Neuronal stem cell (in vitro differentiated cells): Measurements from ENCODE around the gene SCAMP5. TPM values are rescaled to one million over a fixed set of nuclear protein-coding genes. Genes with fewer than 3 reads are reported as not detected.
A peak's percentile ranks its signal among the peaks of the same experiment; 100 is the strongest.

Experiments
- DNase-seq: peaks from one replicate; pipeline ENCODE4 v3.0.0-alpha.2; 2013; ENCODE audit warnings: low spot score
- H2AFZ ChIP-seq: one replicate; pipeline ENCODE4 v1.6.1; 2013; ENCODE audit warnings: mild to moderate bottlenecking, low read length, inconsistent platforms
- H2AK5ac ChIP-seq: 2 replicates; pipeline ENCODE4 v1.6.1; 2013; ENCODE audit warnings: low read depth, mild to moderate bottlenecking, inconsistent platforms, low read length, moderate library complexity, mixed read lengths
- H2BK120ac ChIP-seq: 2 replicates; pipeline ENCODE4 v1.6.1; 2013; ENCODE audit warnings: low read depth, mild to moderate bottlenecking, inconsistent platforms, low read length, moderate library complexity, mixed read lengths
- H2BK12ac ChIP-seq: one replicate; pipeline ENCODE4 v1.6.1; 2013; ENCODE audit warnings: low read length, inconsistent platforms
- H2BK15ac ChIP-seq: 2 replicates; pipeline ENCODE4 v1.6.1; 2013; ENCODE audit warnings: mild to moderate bottlenecking, low read length, inconsistent platforms, mixed read lengths
- H2BK5ac ChIP-seq: one replicate; pipeline ENCODE4 v1.6.1; 2013; ENCODE audit warnings: inconsistent platforms, mild to moderate bottlenecking, low read length, moderate library complexity
- H3K14ac ChIP-seq: one replicate; pipeline ENCODE4 v1.6.1; 2013; ENCODE audit warnings: low read length, inconsistent platforms
- H3K18ac ChIP-seq: 2 replicates; pipeline ENCODE4 v1.6.1; 2013; ENCODE audit warnings: low read length, inconsistent platforms
- H3K23ac ChIP-seq: 2 replicates; pipeline ENCODE4 v1.6.1; 2013; ENCODE audit warnings: low read depth, mild to moderate bottlenecking, mixed read lengths, low read length, inconsistent platforms; ENCODE audit not compliant: poor library complexity
- H3K27ac ChIP-seq: replicated peaks from 3 replicates; pipeline ENCODE4 v1.5.1; 2013; ENCODE audit warnings: low read length, inconsistent platforms
- H3K27me3 ChIP-seq, 3 experiments: 2 replicates each; pipeline ENCODE4 v1.6.1; 2013; ENCODE audit warnings: low read length in 3 of 3, mild to moderate bottlenecking in 2 of 3, inconsistent platforms in 1 of 3, low read depth in 1 of 3, mixed read lengths in 1 of 3, moderate library complexity in 1 of 3; ENCODE audit not compliant: control insufficient read depth in 3 of 3, insufficient read depth in 3 of 3
- H3K36me3 ChIP-seq, 2 donors: replicated peaks in 1 of 2; 2 replicates each; pipeline ENCODE4 v1.6.1; 2013; ENCODE audit warnings: low read length in 2 of 2; ENCODE audit not compliant: control insufficient read depth in 2 of 2, insufficient read depth in 2 of 2
- H3K4ac ChIP-seq: 2 replicates; pipeline ENCODE4 v1.6.1; 2013; ENCODE audit warnings: inconsistent platforms, mild to moderate bottlenecking, low read length, moderate library complexity
- H3K4me1 ChIP-seq, 2 donors: 1 replicate in 1 of 2; 2 replicates in 1 of 2; pipeline ENCODE4 v1.6.1; 2013; ENCODE audit warnings: low read length in 2 of 2, low read depth in 1 of 2; ENCODE audit not compliant: control insufficient read depth in 2 of 2, insufficient read depth in 1 of 2
- H3K4me2 ChIP-seq: one replicate; pipeline ENCODE4 v1.6.1; 2013; ENCODE audit warnings: mild to moderate bottlenecking, low read length, inconsistent platforms; ENCODE audit not compliant: insufficient read depth, poor library complexity, severe bottlenecking
- H3K4me3 ChIP-seq, 2 donors: 2 replicates each; pipeline ENCODE4 v1.5.1; 2013; ENCODE audit warnings: low read length in 2 of 2, mild to moderate bottlenecking in 2 of 2, inconsistent platforms in 1 of 2, moderate library complexity in 1 of 2
- H3K79me1 ChIP-seq: one replicate; pipeline ENCODE4 v1.6.1; 2013; ENCODE audit warnings: low read depth, mild to moderate bottlenecking, inconsistent platforms, low read length, moderate library complexity
- H3K9ac ChIP-seq: one replicate; pipeline ENCODE4 v1.6.1; 2013; ENCODE audit warnings: mild to moderate bottlenecking, low read depth, low read length, inconsistent platforms; ENCODE audit not compliant: poor library complexity
- H3K9me3 ChIP-seq, 2 donors: replicated peaks in 1 of 2; 2 replicates each; pipeline versions ENCODE3 to v1.6.1; 2013; ENCODE audit warnings: low read length in 2 of 2, mild to moderate bottlenecking in 2 of 2, inconsistent platforms in 1 of 2, low read depth in 1 of 2, mixed read lengths in 1 of 2, moderate library complexity in 1 of 2; ENCODE audit not compliant: control insufficient read depth in 2 of 2, insufficient read depth in 1 of 2
- H4K8ac ChIP-seq: one replicate; pipeline ENCODE4 v1.6.1; 2013; ENCODE audit warnings: low read depth, mild to moderate bottlenecking, inconsistent platforms, low read length, moderate library complexity
- H4K91ac ChIP-seq: one replicate; pipeline ENCODE4 v1.6.1; 2013; ENCODE audit warnings: low read length, low read depth, mild to moderate bottlenecking, inconsistent platforms; ENCODE audit not compliant: poor library complexity
- WGBS, 2 donors: extraction: QIAGEN DNeasy Blood & Tissue Kit; methylation state at CpG; one replicate each; pipeline ENCODE4 v1.1.7; 2013; ENCODE audit warnings: missing lambda C conversion rate in 2 of 2, mixed read lengths in 1 of 2; ENCODE audit not compliant: insufficient read length in 2 of 2, insufficient replicate concordance in 1 of 2; ENCODE audit errors: extremely low coverage in 2 of 2; 5-methylcytosine and 5-hydroxymethylcytosine counted together
- polyA plus RNA-seq, 2 experiments: library from polyadenylated mRNA; stranded (reverse); fragments of 200-250 nt; gene quantifications; one replicate each; pipeline ENCODE4 v1.2.3, GENCODE V29; 2013

The SCAMP5 gene, protein sequence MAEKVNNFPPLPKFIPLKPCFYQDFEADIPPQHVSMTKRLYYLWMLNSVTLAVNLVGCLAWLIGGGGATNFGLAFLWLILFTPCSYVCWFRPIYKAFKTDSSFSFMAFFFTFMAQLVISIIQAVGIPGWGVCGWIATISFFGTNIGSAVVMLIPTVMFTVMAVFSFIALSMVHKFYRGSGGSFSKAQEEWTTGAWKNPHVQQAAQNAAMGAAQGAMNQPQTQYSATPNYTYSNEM
- polyA plus RNA-seq (2013, experiment 1 of 2): 28.0 TPM
- 27.3 TPM for polyA plus RNA-seq (2013, experiment 2 of 2)

DNA sequence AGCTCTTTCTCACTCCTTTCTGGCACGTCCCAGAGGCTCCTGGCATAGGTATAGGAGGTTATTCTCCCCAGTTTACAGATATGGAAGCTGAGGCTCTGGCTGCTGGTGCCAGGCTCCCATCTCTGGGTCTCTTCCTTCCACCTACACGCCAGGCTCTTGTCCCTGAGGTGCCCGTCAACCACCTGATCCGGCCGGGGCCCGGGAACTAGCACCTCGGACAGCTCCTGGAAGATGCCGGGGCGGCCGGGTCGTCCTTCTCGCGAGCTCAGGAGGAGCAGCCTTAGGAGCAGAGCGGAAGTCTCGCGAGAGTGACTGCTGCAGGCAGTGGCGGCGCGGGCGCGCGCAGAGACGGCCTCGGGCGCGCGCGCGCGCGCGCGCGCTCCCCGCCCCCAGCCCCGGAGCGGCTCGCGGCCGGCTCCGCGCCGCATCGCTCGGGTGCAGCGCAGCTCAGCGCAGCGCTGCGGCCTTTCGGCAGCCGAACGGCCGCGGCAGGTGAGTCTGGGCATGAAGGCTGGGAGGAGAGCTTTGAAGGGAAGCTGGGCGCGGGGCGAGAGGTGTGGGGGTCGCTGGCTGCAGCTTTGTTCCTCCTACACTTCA, at the start of gene SCAMP5:
TSS of gene SCAMP5 (plus strand) at position 382 of the 597 bp plus-strand sequence. CDS start 16,277 bp downstream, outside the sequence.
- H3K4me3 ChIP-seq: peak within 1 kb of the TSS; percentile 93 to 95
- peak within 1 kb of the TSS; percentile 98 for H2AFZ ChIP-seq
- no CpG with 5 or more reads among the region's 58 CpGs for WGBS, 2 donors
- H3K14ac ChIP-seq: peak within 1 kb of the TSS; percentile 87
- H3K4ac ChIP-seq: no peak within 1 kb of the TSS
- no peaks in the 10 kb centered on the region for H3K79me1 ChIP-seq
- peak within 1 kb of the TSS; percentile 89 for H3K4me2 ChIP-seq
- H4K91ac ChIP-seq: no peak within 1 kb of the TSS
- H3K9ac ChIP-seq: peak within 1 kb of the TSS; percentile 91
- H3K9me3 ChIP-seq: peaks cover 0 to 8% of the 10 kb centered on the region in 2 donors
- H3K18ac ChIP-seq: peak within 1 kb of the TSS; percentile 89
- DNase-seq: peak; percentile 96
- no peak within 1 kb of the TSS for H2BK120ac ChIP-seq
- peaks cover 2 to 6% of the 10 kb centered on the region in 2 donors for H3K4me1 ChIP-seq
- H2BK12ac ChIP-seq: no peak within 1 kb of the TSS
- H2BK5ac ChIP-seq: no peak within 1 kb of the TSS
- no peak within 1 kb of the TSS for H3K27ac ChIP-seq
- peaks cover 0 to 14% (median 0%) of the 10 kb centered on the region in 3 experiments for H3K27me3 ChIP-seq
- no peaks in the 10 kb centered on the region for H3K36me3 ChIP-seq
- H2AK5ac ChIP-seq: no peak within 1 kb of the TSS
- no peak within 1 kb of the TSS for H2BK15ac ChIP-seq
- peak within 1 kb of the TSS; percentile 90 for H3K23ac ChIP-seq
- no peak within 1 kb of the TSS for H4K8ac ChIP-seq

DNA sequence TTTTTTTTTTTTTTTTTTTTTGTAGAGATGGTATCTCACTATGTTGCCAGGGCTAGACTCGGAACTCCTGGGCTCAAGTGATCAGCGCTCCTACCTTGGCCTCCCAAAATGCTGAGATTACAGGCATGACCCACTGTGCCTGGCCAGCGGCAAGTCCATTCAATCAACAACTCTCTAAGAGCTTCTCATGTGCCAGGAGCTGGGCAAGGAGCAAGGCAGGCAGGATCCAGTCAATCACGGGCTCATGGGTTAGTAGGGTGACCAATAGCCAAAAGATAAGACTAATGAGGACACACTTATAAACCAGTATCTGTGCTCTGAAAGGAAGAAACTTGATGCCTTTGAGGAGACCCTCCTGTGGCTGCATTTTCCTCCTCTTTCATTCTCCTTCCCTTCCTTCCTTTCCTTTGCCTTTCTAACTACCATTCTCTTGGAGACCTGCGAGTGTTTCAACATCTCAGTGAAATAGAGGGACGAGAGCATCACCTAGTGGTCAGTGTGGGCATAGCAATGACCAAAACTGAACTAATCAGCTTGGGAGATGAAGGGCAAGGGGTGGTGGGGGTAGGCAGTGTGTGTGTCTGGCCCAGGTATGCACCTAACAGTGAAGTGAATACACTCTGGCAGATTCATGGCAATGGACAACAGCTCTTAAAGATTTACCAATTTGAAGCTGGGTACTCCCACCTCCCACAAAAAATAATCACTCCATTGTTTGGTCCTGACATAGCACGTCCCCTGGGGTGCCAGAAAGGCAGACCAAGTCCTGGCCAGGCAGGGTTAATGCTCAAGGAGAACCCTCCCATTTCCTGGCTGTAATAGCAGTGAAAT, 45.1 kb upstream of the SCAMP5 start:
- no peaks in the 10 kb centered on the region for H3K9me3 ChIP-seq
- H2BK12ac ChIP-seq: no peak overlapping the region
- H3K9ac ChIP-seq: no peak overlapping the region
- H4K8ac ChIP-seq: no peak overlapping the region
- peaks cover 3 to 7% of the 10 kb centered on the region in 2 donors for H3K4me1 ChIP-seq
- no peak overlapping the region for H3K23ac ChIP-seq
- no peak overlapping the region for H3K4ac ChIP-seq
- H2BK120ac ChIP-seq: no peak overlapping the region
- H3K36me3 ChIP-seq: no peaks in the 10 kb centered on the region
- DNase-seq: peak; percentile 84
- no peak overlapping the region for H3K14ac ChIP-seq
- H3K4me3 ChIP-seq: no peak overlapping the region
- H3K27me3 ChIP-seq: peaks cover 0 to 8% (median 4%) of the 10 kb centered on the region in 3 experiments
- H3K18ac ChIP-seq: no peak overlapping the region
- no peak overlapping the region for H4K91ac ChIP-seq
- H3K27ac ChIP-seq: no peak overlapping the region
- H3K4me2 ChIP-seq: no peak overlapping the region
- H2AK5ac ChIP-seq: no peak overlapping the region
- no peak overlapping the region for H2BK5ac ChIP-seq
- no peaks in the 10 kb centered on the region for H3K79me1 ChIP-seq
- H2AFZ ChIP-seq: peak overlapping the region; percentile 65
- no CpG with 5 or more reads among the region's 7 CpGs for WGBS, 2 donors
- no peak overlapping the region for H2BK15ac ChIP-seq

DNA sequence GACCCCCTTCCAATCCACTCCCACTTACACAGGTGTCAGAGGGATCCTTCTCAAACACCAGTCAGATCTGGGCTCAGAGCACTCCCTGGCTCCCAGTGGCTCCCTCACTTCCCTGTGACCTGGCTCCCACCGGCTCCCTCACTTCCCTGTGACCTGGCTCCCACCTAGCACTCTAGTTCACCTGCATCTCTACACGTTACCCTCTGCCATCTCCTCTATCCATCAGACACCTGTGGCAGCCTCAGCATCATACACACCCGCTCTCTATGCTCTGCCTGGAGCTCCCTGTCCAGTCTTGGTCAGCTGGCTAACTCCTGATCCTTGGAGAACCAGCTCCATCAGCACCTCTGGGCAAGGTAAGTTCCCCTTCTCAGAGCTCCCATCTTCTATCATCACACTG, 44.4 kb upstream of the SCAMP5 start:
- Histone ChIP-seq H3K18ac (no peak overlapping the region), H3K14ac (no peak overlapping the region), H2AFZ (no peak overlapping the region), H3K27me3 (peaks cover 0 to 15% (median 9%) of the 10 kb centered on the region in 3 experiments), H3K9ac (no peak overlapping the region), H3K4me3 (no peak overlapping the region), H3K79me1 (no peaks in the 10 kb centered on the region), H2BK120ac (no peak overlapping the region), H2BK12ac (no peak overlapping the region), H3K9me3 (no peaks in the 10 kb centered on the region), H3K23ac (no peak overlapping the region), H3K4ac (no peak overlapping the region), H3K36me3 (no peaks in the 10 kb centered on the region), H3K27ac (no peak overlapping the region), H3K4me1 (peaks cover 6 to 7% of the 10 kb centered on the region in 2 donors), H2BK15ac (no peak overlapping the region), H2BK5ac (no peak overlapping the region), H4K91ac (no peak overlapping the region), H2AK5ac (no peak overlapping the region), H3K4me2 (no peak overlapping the region), H4K8ac (no peak overlapping the region)
- no peak for DNase-seq
- WGBS, 2 donors: no CpG with 5 or more reads among the region's 3 CpGs

DNA sequence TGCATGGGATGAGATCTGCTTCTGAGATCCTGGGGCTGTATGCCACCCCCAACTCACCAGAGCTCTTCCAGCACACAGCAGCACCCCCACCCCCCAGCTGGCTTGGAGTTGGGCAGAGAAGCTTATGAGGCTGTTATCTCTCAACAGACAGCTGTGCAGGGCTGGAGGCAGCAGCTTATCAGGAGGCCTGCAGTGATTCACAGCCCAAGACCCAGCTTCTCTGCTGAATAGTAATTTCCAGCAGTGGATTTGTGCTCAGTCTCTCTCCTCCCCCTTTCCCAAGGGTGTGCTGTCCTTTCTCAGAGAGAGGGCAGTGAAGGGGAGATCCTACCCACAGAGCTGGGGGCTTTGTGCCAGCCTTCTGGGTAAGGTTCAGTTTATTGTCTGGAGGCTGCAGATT, 40.8 kb upstream of the SCAMP5 start:
- Histone ChIP-seq H2BK5ac (no peak overlapping the region), H3K27ac (no peak overlapping the region)

More for the DNA sequence above, 40.8 kb upstream of the SCAMP5 start:
- no peak overlapping the region for H4K8ac ChIP-seq
- H2AK5ac ChIP-seq: no peak overlapping the region
- no peak overlapping the region for H3K4me2 ChIP-seq
- no peak overlapping the region for H3K18ac ChIP-seq
- no peak overlapping the region for H4K91ac ChIP-seq
- no peak overlapping the region for H2BK12ac ChIP-seq
- peaks cover 19 to 49% (median 36%) of the 10 kb centered on the region in 3 experiments for H3K27me3 ChIP-seq
- no peak overlapping the region for H2AFZ ChIP-seq
- H3K9me3 ChIP-seq: no peaks in the 10 kb centered on the region
- H3K4me3 ChIP-seq: no peak overlapping the region
- no peaks in the 10 kb centered on the region for H3K79me1 ChIP-seq
- H3K9ac ChIP-seq: no peak overlapping the region
- H2BK15ac ChIP-seq: no peak overlapping the region
- no peak overlapping the region for H2BK120ac ChIP-seq
- H3K4me1 ChIP-seq: peaks cover 16 to 26% of the 10 kb centered on the region in 2 donors
- H3K4ac ChIP-seq: no peak overlapping the region
- no peak overlapping the region for H3K23ac ChIP-seq
- no peaks in the 10 kb centered on the region for H3K36me3 ChIP-seq
- DNase-seq: no peak
- no peak overlapping the region for H3K14ac ChIP-seq
